ENCODE measurements around the gene LRRC70. TPM values are rescaled to one million over a fixed set of nuclear protein-coding genes. Genes with fewer than 3 reads are reported as not detected.

Gene LRRC70
- total and polyA plus RNA-seq, 2 donors from 2014 or later = 3.6 to 4.9 TPM

GRCh38 chr5:62585751-62586150 lies 7.1 kb downstream of the LRRC70 start:
- Histone ChIP-seq H3K27me3 (ENCODE audit: control insufficient read depth, insufficient read depth, low read length) (no peaks in the 10 kb centered on the region), H3K9me3 (ENCODE audit: control insufficient read depth in 2 of 3, insufficient read depth in 1 of 3, low read length in 3 of 3) (no peaks in the 10 kb centered on the region), H3K9ac (ENCODE audit: low read length in 3 of 3) (no peak overlapping the region), H3K4me1 (ENCODE audit: control insufficient read depth in 2 of 3, insufficient read depth in 2 of 3, low read depth in 1 of 3, low read length in 3 of 3) (no peaks in the 10 kb centered on the region), H3K27ac (ENCODE audit: low read depth in 2 of 2, low read length in 2 of 2) (no peak overlapping the region), H3K36me3 (ENCODE audit: control insufficient read depth in 2 of 3, insufficient read depth in 3 of 3, low read length in 3 of 3) (peaks cover 0 to 2% (median 0%) of the 10 kb centered on the region in 3 donors), H3K4me3 (ENCODE audit: low read length in 3 of 3) (no peak overlapping the region)
- DNase-seq (no peak), FAIRE-seq (no peak)
- intact Hi-C loops (cut with DNase I) = no loop called here
- TF ChIP-seq CTCF (IDR thresholded peaks at IDR 0.05; ENCODE audit: borderline replicate concordance, extremely low read depth, insufficient read depth) = no peak

GRCh38 chr5:62587737-62588136 lies 9.1 kb downstream of the LRRC70 start:
- no peaks in the 10 kb centered on the region for H3K4me1 ChIP-seq (ENCODE audit: control insufficient read depth in 2 of 3, insufficient read depth in 2 of 3, low read depth in 1 of 3, low read length in 3 of 3)
- TF ChIP-seq CTCF (IDR thresholded peaks at IDR 0.05; ENCODE audit: borderline replicate concordance, extremely low read depth, insufficient read depth) = no peak
- H3K9ac ChIP-seq (ENCODE audit: low read length in 3 of 3) = no peak overlapping the region
- no peaks in the 10 kb centered on the region for H3K27me3 ChIP-seq (ENCODE audit: control insufficient read depth, insufficient read depth, low read length)
- intact Hi-C loops (cut with DNase I) = no loop called here
- no peak overlapping the region for H3K4me3 ChIP-seq (ENCODE audit: low read length in 3 of 3)
- no peak for DNase-seq
- no peak overlapping the region for H3K27ac ChIP-seq (ENCODE audit: low read depth in 2 of 2, low read length in 2 of 2)
- no peak for FAIRE-seq
- peaks cover 0 to 2% (median 0%) of the 10 kb centered on the region in 3 donors for H3K36me3 ChIP-seq (ENCODE audit: control insufficient read depth in 2 of 3, insufficient read depth in 3 of 3, low read length in 3 of 3)
- no peaks in the 10 kb centered on the region for H3K9me3 ChIP-seq (ENCODE audit: control insufficient read depth in 2 of 3, insufficient read depth in 1 of 3, low read length in 3 of 3)

GRCh38 chr5:62588668-62589067 lies 10.0 kb downstream of the LRRC70 start:
- FAIRE-seq = no peak
- no peak overlapping the region for H3K9ac ChIP-seq (ENCODE audit: low read length in 3 of 3)

More at GRCh38 chr5:62588668-62589067, 10.0 kb downstream of the LRRC70 start:
- Histone ChIP-seq H3K9me3 (ENCODE audit: control insufficient read depth in 2 of 3, insufficient read depth in 1 of 3, low read length in 3 of 3) (no peaks in the 10 kb centered on the region), H3K27me3 (ENCODE audit: control insufficient read depth, insufficient read depth, low read length) (no peaks in the 10 kb centered on the region), H3K4me1 (ENCODE audit: control insufficient read depth in 2 of 3, insufficient read depth in 2 of 3, low read depth in 1 of 3, low read length in 3 of 3) (no peaks in the 10 kb centered on the region), H3K4me3 (ENCODE audit: low read length in 3 of 3) (no peak overlapping the region), H3K36me3 (ENCODE audit: control insufficient read depth in 2 of 3, insufficient read depth in 3 of 3, low read length in 3 of 3) (peaks cover 0 to 2% (median 0%) of the 10 kb centered on the region in 3 donors), H3K27ac (ENCODE audit: low read depth in 2 of 2, low read length in 2 of 2) (no peak overlapping the region)
- DNase-seq = no peak
- intact Hi-C loops (cut with DNase I) = no loop called here
- TF ChIP-seq CTCF (IDR thresholded peaks at IDR 0.05; ENCODE audit: borderline replicate concordance, extremely low read depth, insufficient read depth) = no peak
